ENCODE measurements around the gene ANKRD33.

- TF ChIP-seq CTCF (IDR thresholded peaks at IDR 0.05; ENCODE audit: insufficient read depth, low read depth, low read length), result no peak
- no peak for TF ChIP-seq EZH2 (IDR thresholded peaks at IDR 0.05; ENCODE audit: insufficient read depth, low read length)
Measured at GRCh38 chr12:51840966-51841365, 46.9 kb upstream of the ANKRD33 start.

Measured in astrocyte (in vitro differentiated cells and primary cell).